Kasumi-1 (cell line): ENCODE results near the gene ATP6AP1.
"Not testable (repeated sequence)": the region's sequence is repeated elsewhere in the genome, so short reads cannot be mapped to it uniquely, and the experiment has no call there.

Experiments used
- DNase-seq, 2 experiments: peaks; one replicate each; lab custom pipeline; 2025; lab: John Stamatoyannopoulos, UW

The ATP6AP1 gene, protein sequence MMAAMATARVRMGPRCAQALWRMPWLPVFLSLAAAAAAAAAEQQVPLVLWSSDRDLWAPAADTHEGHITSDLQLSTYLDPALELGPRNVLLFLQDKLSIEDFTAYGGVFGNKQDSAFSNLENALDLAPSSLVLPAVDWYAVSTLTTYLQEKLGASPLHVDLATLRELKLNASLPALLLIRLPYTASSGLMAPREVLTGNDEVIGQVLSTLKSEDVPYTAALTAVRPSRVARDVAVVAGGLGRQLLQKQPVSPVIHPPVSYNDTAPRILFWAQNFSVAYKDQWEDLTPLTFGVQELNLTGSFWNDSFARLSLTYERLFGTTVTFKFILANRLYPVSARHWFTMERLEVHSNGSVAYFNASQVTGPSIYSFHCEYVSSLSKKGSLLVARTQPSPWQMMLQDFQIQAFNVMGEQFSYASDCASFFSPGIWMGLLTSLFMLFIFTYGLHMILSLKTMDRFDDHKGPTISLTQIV

DNA sequence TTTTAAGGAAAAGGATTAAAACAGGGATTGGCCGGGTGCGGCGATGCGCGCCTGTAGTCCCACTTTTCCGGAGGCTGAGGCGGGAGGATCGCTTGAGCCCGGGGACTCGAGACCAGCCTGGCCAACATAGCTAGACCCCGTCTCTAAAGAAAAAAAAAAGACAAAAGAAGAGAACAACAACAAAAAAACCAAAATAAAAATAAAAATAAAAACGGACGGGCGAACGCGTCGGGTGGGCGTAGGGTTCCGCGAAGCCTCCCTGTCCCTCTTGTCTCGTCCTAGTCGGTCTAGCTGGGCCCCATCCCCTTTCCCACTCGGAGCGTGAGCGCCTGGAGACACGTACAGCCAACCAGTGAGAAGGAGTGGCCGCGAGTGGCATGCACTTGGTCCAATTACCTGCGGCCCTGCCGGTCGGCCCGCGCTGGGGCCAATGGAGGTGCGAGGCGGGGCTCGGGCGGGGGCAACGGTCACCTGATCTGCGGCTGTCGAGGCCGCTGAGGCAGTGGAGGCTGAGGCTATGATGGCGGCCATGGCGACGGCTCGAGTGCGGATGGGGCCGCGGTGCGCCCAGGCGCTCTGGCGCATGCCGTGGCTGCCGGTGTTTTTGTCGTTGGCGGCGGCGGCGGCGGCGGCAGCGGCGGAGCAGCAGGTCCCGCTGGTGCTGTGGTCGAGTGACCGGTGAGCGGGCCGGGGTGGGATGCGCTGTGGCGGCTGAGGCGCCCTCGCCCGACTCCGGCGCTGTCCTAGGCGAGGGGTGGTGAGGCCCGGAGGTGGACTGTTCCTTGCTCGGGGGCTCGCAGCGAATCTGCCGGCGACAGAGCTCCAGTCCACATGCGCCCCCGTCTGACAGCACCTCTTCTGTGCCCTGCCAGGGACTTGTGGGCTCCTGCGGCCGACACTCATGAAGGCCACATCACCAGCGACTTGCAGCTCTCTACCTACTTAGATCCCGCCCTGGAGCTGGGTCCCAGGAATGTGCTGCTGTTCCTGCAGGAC is at the start of gene ATP6AP1:
Gene ATP6AP1 (plus strand): TSS at position 502 of the 996 bp plus-strand sequence. CDS start 16 bp downstream, at position 518.
- peak; percentile 78 to 84 for DNase-seq

GRCh38 chrX:154378799-154379568 is 49.5 kb upstream of the ATP6AP1 start, which contains the start of gene EMD:
Gene EMD, plus strand, starts transcription at chrX:154379295. Its CDS starts 190 bp downstream, at chrX:154379485.
- peak; percentile 94 to 98 for DNase-seq

- DNase-seq = no peak
Measured at GRCh38 chrX:154379569-154379951, 48.9 kb upstream of the ATP6AP1 start.

DNA sequence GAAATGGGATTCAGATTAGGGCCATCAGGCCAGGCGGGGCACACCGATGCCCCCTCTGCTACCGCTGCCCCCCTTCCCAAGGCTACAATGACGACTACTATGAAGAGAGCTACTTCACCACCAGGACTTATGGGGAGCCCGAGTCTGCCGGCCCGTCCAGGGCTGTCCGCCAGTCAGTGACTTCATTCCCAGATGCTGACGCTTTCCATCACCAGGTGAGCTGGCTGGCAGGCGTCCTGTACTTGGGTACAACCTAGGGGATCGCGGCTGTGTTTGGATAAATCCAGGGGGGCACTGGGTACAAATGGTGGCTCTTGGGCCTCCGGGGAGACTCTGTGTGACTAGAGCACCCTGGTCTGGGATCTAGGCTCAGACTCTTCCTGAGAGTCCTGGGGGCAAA is 48.3 kb upstream of the ATP6AP1 start:
- no peak for DNase-seq

GRCh38 chrX:154380787-154381186 is 47.7 kb upstream of the ATP6AP1 start:
- no peak for DNase-seq

GRCh38 chrX:154381271-154381670 is 47.2 kb upstream of the ATP6AP1 start:
- DNase-seq = no peak

GRCh38 chrX:154382483-154383069 is 45.9 kb upstream of the ATP6AP1 start:
- no peak for DNase-seq

GRCh38 chrX:154383359-154384283 is 44.9 kb upstream of the ATP6AP1 start:
- DNase-seq = no peak

GRCh38 chrX:154384284-154384892 is 44.1 kb upstream of the ATP6AP1 start:
- DNase-seq = no peak

DNA sequence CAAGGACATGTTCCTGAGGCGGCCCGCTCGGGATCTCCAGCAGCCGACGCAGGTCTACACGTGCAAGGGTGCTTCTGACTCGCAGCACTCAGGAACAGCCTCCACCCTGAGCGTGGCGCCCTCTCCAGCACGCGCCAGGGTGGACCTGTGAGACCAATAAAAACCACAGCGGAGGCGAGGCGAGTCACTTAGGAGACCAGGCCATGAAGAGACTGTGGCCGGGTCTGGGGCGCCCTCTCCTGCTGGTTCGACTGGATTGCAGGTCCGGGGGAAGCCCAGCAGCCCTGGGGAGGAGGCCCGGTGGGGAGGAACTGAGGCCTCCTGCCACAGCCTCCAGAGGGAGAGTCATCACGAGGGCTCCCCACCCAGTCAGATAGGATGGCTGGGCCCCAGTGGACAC is 40.4 kb upstream of the ATP6AP1 start:
- DNase-seq = not testable (repeated sequence)

DNA sequence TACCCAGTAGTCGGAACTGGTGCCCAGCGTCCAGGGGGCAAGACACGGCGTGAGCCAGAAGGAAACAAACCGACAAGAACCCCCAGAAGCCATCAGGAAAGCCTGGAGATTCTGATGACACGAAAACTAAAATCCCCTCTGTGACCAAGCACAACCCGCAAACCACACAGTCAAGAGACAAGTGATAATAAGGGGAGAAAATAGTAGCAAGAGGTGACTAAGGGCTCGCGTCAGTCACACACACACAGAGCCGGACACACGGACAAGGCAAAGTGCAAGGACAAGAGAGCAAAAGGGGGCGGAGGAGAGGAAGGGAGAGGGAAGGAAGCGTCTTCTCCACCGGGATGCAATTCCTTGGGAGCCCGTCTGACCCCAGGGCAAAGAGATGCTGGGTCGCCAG is 39.8 kb upstream of the ATP6AP1 start:
- not testable (repeated sequence) for DNase-seq

DNA sequence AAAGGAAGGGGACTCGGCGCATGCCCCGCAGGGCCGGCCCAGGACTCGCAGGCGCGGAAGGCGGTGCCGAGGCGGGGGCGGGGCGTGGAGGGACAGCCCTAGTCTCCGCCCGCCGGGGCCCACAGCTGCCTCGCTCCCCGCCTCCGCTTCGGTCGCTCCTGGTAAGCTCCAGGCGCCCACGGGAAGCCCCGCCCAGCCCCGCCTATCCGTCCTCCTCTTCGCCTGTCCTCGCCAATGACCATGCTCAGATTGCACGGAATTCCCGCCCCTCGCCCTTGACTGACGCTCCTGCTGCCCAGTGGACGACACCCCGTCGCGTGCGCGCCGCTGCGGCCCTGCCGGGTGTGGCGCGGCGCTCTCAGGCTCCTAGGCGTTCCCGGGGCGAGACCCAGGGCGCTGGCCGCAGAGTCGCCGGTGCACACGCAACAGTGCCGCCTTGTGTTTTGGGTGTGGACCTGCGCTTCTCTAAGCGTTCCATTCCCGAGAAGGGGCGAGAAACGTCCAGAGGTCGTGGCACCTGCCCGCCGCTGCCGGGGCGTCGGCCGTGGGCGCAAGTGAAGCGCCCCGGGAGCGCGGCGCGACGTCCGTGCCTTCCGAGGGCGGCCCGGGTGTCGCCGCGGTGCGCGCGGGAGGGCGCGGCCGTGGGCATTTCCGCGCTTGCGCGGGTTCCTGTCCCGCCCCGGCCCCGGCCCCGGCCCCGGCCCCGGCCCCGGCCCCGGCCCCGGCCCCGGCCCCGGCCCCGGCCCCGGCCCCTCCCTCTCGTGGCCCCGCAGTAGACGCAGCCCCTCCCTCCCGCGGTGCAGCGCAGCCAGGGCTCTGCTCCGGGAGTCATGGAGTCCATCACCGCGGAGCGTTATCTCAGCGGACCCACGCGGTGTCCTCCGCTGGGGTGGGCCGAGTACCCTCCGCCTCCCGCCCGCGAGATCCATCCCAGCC is 38.4 kb upstream of the ATP6AP1 start:
- DNase-seq = not testable (repeated sequence)

DNA sequence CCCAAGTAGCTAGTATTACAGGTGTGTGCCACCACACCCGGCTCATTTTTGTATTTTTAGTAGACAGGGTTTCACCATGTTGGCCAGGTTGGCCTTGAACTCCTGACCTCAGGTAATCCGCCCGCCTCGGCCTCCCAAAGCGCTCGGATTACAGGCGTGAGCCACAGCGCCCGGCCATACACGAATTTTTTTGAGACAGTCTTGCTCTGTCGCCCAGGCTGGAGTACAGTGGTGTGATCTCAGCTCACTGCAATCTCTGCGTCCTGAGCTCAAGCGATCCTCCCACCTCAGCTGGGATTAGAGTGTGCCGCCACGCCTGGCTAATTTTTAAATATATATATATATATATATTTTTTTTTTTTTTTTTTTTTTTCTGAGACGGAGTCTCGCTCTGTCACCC is 32.1 kb upstream of the ATP6AP1 start:
- DNase-seq = not testable (repeated sequence)

DNA sequence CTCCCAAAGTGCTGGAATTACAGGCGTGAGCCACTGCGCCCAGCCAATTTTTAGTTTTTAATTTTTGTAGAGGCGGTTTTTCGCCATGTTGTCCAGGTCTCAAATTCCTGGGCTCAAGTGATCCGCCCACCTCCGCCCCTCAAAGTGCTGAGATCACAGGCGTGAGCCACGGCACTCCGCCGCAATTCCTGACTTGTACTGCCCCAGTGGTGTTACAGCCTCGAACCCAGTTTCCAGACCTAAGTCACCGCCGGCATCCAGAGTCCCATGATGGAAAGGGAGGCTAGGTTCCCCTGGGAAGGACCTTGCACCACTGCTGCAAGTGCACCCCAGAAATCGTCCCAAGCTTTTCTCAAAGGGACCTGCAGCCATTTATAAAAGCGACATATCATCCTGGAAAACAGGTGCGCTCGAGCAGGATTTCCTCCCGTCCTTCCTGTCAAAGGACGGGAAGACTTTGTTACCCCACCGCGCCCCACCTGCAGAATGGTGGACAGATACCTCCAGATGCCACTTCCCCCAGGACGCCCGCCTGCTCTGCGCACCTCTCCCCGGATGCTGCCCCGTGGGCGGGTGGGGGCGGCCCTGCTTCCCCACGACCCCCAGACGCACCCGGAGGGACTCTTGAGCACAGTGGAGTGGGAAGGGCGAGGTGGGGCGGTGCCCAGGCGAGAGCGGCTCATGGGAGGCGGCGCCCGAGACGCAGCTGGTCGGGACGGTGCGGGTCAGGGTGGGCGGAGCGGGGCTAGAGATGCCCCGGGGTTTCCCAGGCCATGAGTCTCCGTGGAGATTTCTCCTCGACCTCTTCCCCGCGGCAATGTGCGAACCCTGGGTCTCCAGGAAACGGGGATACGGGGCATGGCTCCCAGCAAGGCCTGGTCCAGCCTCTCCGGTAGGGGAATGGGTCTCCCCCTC is 31.2 kb upstream of the ATP6AP1 start:
- peak; percentile 50 for DNase-seq

DNA sequence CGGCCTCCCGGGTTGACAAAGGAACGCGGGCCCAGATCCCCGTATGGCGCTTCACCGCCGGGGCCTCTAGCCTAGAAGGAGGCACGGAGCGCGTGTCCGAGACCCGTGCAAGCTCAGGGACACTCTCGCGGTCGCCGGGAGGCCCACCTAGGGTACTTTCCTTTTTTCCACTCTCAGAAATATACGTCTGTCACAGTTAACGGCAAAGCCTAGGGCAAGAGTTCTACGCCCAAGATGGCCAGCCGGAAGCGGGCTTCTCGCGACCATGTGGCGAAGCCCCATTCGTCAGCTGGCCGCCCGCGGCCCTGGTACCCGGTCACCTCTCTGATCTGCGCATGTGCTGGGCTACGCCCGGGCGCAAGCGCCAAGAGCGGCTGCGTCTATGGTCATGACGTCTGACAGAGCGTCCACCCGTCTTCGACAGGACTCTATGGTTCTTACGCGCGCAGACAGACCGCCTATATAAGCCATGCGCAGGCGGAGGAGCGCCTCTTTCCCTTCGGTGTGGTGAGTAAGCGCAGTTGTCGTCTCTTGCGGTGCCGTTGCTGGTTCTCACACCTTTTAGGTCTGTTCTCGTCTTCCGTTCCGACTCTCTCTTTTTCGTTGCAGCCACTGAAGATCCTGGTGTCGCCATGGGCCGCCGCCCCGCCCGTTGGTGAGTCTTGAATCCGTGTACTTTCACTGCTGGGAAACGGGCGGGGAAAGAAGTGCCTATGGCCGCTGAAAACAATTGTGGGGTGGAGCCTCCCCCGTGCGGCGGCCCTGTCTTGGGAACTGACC is 30.4 kb upstream of the ATP6AP1 start, which contains the start of gene RPL10:
Gene RPL10 (plus strand): TSS at position 490 of the 780 bp plus-strand sequence. CDS start 143 bp downstream, at position 633.
- DNase-seq = peak; percentile 81 to 92
